ENCODE data around the gene SOX13. TPM values are rescaled to one million over a fixed set of nuclear protein-coding genes. Genes with fewer than 3 reads are reported as not detected.

Gene SOX13
- total and polyA plus RNA-seq, 9 of the 15 experiments (the other 6 are each of a cell fraction or from before 2014, with no cell fraction given), result 0.03 to 0.35 (median 0.06) TPM; not detected in 5

DNA sequence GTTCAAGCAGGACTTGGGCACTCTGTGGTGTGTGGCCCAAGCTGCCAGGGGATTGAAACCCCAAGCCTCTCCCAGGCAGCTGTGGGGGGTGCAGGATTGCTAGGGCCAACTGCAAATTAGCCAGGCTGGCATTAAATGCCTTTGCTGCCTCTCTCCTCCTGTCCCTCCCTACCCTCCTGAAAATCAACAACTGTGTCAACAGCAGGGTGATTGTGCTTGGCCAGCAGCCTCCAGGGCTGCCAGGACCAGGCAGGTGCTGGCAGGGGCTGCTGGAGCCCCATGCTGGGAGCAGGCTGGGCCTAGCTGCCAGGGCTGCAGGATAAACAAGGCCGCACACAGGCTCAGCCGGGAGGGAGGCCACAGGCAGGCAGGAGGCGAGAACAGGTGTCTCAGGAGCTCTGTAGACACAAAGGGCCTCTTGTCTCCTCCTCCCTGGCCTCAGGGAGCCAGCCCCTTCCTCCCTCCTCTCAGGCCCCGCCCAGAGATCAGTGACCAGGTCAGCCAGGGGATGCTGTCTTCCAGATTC is 11.4 kb downstream of the SOX13 start (continued):
- TF ChIP-seq NCOA2 (IDR thresholded peaks at IDR 0.05; ENCODE audit: partially characterized antibody in 2 of 2) (no peak), KHSRP (IDR thresholded peaks at IDR 0.05) (no peak)
- TF ChIP-seq, protein P1, sequence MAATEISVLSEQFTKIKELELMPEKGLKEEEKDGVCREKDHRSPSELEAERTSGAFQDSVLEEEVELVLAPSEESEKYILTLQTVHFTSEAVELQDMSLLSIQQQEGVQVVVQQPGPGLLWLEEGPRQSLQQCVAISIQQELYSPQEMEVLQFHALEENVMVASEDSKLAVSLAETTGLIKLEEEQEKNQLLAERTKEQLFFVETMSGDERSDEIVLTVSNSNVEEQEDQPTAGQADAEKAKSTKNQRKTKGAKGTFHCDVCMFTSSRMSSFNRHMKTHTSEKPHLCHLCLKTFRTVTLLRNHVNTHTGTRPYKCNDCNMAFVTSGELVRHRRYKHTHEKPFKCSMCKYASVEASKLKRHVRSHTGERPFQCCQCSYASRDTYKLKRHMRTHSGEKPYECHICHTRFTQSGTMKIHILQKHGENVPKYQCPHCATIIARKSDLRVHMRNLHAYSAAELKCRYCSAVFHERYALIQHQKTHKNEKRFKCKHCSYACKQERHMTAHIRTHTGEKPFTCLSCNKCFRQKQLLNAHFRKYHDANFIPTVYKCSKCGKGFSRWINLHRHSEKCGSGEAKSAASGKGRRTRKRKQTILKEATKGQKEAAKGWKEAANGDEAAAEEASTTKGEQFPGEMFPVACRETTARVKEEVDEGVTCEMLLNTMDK (IDR thresholded peaks at IDR 0.05; ENCODE audit: borderline replicate concordance, insufficient read depth, low read depth, low read length, poor library complexity, severe bottlenecking), result no peak

DNA sequence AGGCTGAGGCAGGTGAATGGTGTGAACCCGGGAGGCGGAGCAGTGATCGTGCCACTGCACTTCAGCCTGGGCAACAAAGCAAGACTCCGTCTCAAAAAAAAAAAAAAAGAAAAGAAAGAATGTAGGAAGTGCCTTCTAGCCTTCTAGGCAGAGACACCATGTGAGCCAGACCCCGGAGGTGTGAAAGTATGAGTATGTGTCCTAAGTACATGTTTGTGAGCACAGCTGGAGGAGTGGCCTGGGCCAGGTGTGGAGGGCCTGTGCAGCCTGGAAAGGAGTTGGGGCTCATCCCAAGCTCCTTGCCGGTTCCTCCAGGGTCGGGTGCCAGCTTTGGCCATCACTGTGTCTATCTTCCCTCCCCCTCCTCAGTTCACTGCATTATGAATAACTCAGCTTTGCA is 13.0 kb downstream of the SOX13 start:
- FAIRE-seq, result no peak
- Histone ChIP-seq H3K79me2 (ENCODE audit: control insufficient read depth, insufficient read depth, low read length) (no peaks in the 10 kb centered on the region), H3K9me3 (replicated peaks; ENCODE audit: control insufficient read depth, insufficient read depth, low read depth, low read length) (no peaks in the 10 kb centered on the region), H3K4me3 (no peak overlapping the region), H3K9me1 (ENCODE audit: control insufficient read depth, insufficient read depth, low read length) (no peaks in the 10 kb centered on the region), H3K4me1 (replicated peaks in 1 of 2; ENCODE audit: control insufficient read depth in 2 of 2, insufficient read depth in 2 of 2, low read length in 2 of 2) (no peaks in the 10 kb centered on the region), H3K4me2 (ENCODE audit: insufficient read depth, low read length) (no peak overlapping the region), H3K36me3 (ENCODE audit: control insufficient read depth, insufficient read depth, low read length) (no peaks in the 10 kb centered on the region), H4K20me1 (replicated peaks; ENCODE audit: control insufficient read depth, insufficient read depth, low read length) (peaks cover 3% of the 10 kb centered on the region; the same call in 1 of the 2 replicates), H3K27ac (ENCODE audit: extremely low read depth, low read depth, low read length) (no peak overlapping the region), H3K27me3 (ENCODE audit: control insufficient read depth in 2 of 2, insufficient read depth in 2 of 2, low read length in 2 of 2) (peaks cover 21 to 72% of the 10 kb centered on the region in 2 experiments), H2AFZ (ENCODE audit: low read depth, low read length) (no peak overlapping the region), H3K9ac (ENCODE audit: insufficient read depth in 1 of 2, low read depth in 2 of 2, low read length in 2 of 2) (no peak overlapping the region)
- ChIA-PET CTCF (ENCODE audit: low intra/inter-chr PET ratio) (no interaction called here), POLR2A (no interaction called here)
- BruUV-seq (replicated peaks), result no TSS peak
- DNase-seq (ENCODE audit: extremely low read depth in 1 of 4, low spot score in 3 of 4), result no peak
- intact Hi-C loops (cut with micrococcal nuclease) (no loop called here), in situ Hi-C loops (cut with MboI) (no loop called here)
- 0% methylated on average over 6 of the region's 7 CpGs for WGBS (ENCODE audit: insufficient coverage, low coverage, missing lambda C conversion rate)
- ATAC-seq, result no peak
- TF ChIP-seq XRCC3 (IDR thresholded peaks at IDR 0.05) (no peak), ZNF76 (CRISPR knock-in tag; IDR thresholded peaks at IDR 0.05; ENCODE audit: borderline replicate concordance) (no peak), PHF8 (IDR thresholded peaks at IDR 0.05; ENCODE audit: borderline replicate concordance, low read length) (no peak), ZNF41 (CRISPR knock-in tag; conservative IDR thresholded peaks at IDR 0.05) (no peak), ETV5 (CRISPR knock-in tag; IDR thresholded peaks at IDR 0.05; ENCODE audit: low read depth) (no peak), KLF13 (tag; IDR thresholded peaks at IDR 0.05; ENCODE audit: borderline replicate concordance, low read depth) (no peak), RBM34 (IDR thresholded peaks at IDR 0.05; ENCODE audit: borderline replicate concordance, insufficient read depth, low read length) (no peak), ZNF175 (CRISPR knock-in tag; IDR thresholded peaks at IDR 0.05; ENCODE audit: low read depth) (no peak), SAP30 (IDR thresholded peaks at IDR 0.05; ENCODE audit: borderline replicate concordance, insufficient read depth, low read depth, low read length, poor library complexity, severe bottlenecking) (no peak), CCNT2 (IDR thresholded peaks at IDR 0.05; ENCODE audit: borderline replicate concordance, extremely low read depth, insufficient read length, low read depth, low read length) (no peak), KAT2B (IDR thresholded peaks at IDR 0.05; ENCODE audit: low read depth, low read length) (no peak), ARID2 (IDR thresholded peaks at IDR 0.05) (no peak), DNMT1 (IDR thresholded peaks at IDR 0.05) (no peak), SIRT6 (IDR thresholded peaks at IDR 0.05; ENCODE audit: low read depth, low read length) (no peak), ESRRB (CRISPR knock-in tag; IDR thresholded peaks at IDR 0.05; ENCODE audit: borderline replicate concordance) (no peak), TAF9B (IDR thresholded peaks at IDR 0.05; ENCODE audit: partially characterized antibody) (no peak)
